Measurements from ENCODE around the gene GGA2.
"Not testable (repeated sequence)": the region's sequence is repeated elsewhere in the genome, so short reads cannot be mapped to it uniquely, and the experiment has no call there.

Gene GGA2

GRCh38 chr16:23501291-23501690, 9.0 kb downstream of the GGA2 start:
- no peak for DNase-seq

DNA sequence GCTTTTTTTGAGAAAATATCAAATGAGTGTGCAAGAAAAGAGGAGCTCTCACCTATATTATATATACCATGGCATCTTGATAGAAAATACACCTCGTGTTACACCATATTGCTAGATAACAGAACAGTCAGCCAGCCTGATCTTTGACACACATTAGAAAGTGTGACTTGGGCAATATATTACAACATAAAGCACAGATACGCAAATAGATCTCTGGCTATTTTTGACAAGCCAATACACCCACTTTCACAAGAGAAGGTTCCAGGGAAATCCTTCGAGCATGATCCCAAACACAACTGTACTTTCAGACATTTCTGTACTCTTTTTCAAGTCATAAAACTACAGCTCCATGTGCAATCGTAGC, 9.4 kb downstream of the GGA2 start:
- no peak for DNase-seq

- no peak for DNase-seq
Measured at GRCh38 chr16:23500212-23500861, 10.0 kb downstream of the GGA2 start.

DNA sequence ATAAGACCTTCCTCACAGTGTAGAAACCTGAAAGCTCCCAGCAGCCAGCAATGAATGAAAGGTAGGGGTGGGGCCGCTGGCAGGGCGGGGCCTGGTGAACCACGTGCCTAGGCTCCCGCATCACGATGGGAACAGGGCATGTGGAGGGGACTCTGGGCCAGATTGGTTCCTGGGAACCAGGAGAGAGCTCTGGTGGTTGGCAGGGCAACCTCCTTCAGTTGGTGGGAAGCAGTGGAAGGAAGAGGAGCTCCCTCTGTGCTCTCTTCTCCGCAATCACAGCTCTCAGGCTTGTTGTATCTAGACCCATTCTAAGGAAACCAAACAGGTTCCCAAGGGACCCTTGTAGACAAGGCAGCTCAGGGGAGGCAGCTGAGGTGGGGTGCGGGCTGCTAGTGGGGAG, 10.5 kb downstream of the GGA2 start:
- DNase-seq: no peak

DNA sequence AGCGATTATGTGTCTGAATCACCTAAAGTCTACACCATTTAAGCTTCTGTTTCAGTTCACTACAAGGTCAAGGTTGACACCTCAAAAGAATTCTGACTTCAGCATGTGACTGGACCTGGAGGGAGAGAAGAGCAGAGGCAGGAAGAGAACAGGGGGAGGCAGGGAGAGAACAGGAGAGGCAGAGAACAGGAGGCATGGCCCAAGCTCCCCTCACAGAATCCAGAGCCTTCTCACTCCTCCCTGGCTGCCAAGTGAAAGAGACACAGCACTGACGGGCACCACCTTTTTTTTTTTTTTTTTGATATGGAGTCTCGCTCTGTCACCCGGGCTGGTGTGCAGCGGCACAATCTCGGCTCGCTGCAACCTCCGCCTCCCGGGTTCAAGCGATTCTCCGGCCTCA, 11.4 kb downstream of the GGA2 start:
- no peak for DNase-seq

DNA sequence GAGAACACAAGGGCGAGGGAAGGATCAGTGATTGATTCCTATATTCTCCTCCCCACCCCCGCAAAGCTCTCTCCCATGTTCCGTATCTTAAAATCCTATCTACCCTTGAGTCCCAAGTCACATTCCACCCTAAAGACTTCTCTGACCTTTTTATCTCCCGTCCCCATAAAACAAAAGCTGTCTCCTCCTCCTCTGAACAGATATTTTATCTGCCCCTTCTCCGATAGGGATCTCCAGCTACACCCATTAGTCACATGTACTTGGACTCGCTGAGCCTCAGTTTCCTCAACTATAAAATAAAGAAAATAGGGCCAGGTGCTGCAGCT, 12.8 kb downstream of the GGA2 start:
- no peak for DNase-seq

DNA sequence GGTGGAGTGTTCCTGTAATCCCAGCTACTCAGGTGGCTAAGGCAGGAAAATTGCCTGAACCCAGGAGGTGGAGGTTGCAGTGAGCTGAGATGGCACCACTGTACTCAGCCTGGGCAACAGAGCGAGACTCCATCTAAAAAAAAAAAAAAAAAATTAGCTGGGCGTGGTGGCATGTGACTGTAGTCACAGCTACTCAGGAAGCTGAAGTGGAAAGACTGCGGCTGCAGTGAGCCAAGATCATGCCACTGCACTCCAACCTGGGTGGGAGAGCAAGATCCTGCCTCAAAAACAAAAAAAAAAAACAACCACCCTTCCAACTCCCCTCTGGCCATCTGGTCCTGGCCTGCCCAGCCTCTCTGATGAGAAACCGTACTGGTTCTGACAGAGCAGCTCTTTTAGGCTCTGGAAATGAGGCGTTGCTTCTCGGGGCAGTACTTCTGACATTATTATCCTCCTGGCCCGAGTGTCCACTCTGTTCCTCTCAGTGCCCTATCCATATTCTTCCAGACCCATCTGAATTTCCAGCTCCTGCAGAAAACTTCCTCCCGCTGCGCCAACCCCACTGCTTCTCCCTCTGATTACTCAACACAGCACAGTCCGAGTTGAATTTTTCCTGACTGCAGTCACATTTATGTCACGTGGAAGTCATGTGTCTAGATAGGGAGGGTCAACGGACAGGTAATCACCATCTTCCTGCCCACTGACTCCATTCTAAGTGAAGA, 13.3 kb downstream of the GGA2 start:
- DNase-seq: no peak

DNA sequence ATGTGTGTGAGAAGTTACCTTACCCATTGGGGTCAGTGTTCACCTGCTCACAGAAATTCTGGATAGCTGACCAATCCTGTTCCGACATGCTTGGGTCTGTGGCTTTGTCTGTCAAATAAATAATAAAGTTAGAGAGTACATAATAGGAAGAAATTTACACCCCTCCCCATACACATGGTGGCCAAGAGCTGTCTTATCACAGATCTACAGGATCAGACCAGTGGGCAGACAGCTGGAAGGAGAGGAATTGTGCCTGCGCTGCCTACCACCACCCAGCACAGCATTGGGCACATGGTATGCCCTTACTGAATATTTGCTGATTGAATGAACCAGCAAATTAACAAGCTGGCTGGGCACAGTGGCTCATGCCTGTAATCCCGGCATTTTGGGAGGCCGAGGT, 14.6 kb downstream of the GGA2 start:
- DNase-seq: no peak

GRCh38 chr16:23494188-23494587, 16.1 kb downstream of the GGA2 start:
- DNase-seq: no peak

DNA sequence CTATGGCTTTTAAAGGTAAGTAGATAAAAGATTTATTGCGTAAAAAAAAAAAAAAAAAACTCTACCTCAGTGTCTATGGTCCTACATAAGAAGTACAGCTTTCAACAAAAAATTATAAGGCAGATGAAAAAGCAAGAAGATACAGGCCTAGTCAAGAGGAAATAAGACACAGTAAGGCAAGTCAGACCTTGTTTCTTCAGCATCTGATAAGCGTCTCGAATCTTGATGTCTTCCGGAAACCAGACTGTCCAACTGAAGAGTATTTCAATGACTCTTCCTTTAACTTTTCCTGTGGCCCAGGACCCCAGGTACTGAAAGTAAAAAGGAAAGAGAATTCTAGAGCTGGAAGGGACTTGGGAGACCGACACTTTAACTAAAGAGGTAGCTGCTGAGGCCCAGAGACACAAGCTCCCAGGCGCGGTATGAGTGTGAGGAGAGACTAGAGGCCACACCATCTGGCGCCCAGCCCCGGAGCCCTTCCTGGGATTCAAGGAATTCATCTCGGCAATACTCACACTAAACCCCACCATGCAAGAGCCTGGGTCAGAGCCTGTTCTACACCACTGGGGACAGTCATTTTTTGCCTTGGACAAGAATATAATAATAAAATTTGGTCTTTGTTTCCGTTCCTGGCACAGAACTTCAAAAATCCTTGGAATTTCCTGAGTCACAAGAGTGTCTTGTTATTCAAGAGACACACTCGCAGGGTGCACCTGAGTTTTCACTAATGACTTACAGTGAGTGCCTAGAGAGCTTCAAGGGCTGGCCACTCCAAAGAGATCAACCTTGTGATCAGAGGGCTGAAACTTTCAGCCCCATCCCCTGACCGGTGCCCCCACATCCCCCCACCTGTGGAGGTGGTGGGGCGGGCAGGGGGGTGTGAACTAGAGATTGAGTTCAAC, 18.6 kb downstream of the GGA2 start:
- no peak for DNase-seq

DNA sequence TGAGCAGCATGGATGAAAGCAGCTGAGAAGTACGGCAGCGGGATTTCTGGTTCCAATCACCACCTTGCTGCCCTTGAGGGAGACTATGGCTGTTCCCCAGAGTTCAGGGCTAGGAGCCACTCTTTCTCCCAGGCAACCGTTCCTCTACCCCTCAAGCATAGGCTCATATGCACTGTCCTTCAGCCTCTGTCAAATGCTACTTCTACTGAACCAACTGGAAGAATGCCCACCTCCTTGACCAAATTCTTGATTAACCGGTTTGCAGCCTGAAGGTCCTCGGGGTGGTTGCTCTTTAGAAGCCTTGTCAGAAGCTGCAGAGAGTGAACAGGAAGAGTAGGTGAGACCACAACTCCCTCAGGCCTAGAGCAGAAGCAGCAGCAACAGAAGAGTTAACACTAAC, 23.8 kb downstream of the GGA2 start:
- no peak for DNase-seq

DNA sequence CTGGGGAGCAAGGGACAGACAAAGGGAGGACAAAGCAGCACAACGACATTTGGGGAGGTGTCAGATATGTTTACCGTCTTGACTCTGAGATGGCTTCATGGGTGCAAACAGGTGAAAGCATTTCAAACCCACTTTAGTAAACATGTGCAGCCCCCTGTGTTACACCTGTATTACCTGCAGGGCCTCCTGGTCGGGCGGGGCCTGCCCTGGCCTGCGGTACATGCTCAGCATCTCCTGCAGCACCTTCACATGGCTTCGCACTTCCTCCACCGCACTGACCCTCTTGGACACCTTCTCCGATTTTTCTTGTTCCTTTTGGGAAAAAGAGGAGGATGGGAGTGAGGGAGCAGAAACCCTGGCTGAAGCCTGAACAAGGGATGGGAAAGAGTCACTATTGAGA, 24.5 kb downstream of the GGA2 start:
- no peak for DNase-seq

- DNase-seq: no peak
Measured at GRCh38 chr16:23485257-23485614, 25.1 kb downstream of the GGA2 start.

DNA sequence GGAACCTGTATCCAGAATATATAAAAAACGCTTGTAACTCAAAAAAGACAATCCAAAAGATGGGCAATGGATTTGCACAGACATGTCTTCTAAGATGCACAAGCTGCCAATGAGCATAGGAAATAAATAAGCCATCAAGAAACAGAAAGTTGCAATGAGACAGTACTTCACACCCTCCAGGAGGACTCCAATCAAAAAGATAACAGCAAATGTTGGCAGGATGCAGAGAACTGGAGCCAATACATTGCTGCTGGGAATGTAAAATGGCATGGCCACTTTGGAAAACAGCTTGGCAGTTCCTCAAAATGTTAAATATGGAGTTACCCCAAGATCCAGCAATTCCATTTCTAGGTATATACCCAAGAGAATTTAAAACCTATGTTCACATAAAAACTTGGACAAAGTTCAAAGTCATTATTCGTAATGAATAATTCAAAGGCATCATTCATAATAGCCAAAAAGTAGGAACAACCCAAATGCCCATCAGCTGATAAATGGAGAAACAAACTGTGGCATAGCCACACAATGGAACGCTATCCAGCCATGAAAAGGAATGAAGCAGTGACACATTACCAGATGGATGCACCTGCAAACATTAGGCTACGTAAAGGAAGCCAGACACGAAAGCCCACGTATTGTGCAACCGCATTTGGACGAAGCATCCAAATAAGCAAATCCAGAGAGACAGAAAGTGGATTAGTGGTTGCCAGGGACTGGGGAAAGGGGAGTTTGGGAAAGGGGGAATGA, 25.6 kb downstream of the GGA2 start:
- DNase-seq: no peak

DNA sequence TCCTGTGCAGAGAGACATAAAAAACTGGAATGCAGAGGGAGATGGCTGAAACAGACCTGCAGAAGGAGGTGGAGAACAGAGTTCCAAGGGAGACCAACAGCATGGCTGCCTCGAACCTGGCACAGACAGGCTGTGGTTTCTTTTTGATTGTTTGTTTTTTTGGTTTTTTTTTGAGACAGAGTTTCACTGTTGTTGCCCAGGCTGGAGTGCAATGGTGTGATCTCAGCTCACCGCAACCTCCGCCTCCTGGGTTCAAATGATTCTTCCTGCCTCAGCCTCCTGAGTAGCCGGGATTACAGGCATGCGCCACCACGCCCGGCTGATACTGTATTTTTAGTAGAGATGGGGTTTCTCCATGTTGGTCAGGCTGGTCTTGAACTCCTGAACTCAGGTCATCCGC, 26.8 kb downstream of the GGA2 start:
- DNase-seq: not testable (repeated sequence)

GRCh38 chr16:23482778-23483177, 27.5 kb downstream of the GGA2 start:
- no peak for DNase-seq

DNA sequence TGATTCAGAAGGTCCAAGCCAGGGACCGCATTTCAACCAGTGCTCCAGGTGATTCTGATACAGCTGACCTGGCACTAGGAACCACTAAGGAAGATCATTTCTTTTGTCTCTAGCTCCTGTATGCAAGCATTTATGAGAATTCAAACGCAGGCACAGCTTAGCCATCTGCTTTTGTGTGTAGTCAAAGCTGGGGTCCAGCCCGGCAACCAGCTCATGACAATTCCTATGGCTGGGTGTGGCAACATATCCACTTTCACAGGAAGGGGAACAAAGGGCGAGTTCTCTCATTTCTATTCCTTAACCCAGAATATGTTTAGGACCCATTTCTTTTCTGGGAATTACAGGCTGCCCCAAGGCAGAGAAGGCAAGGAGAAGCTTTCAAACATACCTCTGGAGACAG, 30.0 kb downstream of the GGA2 start:
- DNase-seq: no peak

DNA sequence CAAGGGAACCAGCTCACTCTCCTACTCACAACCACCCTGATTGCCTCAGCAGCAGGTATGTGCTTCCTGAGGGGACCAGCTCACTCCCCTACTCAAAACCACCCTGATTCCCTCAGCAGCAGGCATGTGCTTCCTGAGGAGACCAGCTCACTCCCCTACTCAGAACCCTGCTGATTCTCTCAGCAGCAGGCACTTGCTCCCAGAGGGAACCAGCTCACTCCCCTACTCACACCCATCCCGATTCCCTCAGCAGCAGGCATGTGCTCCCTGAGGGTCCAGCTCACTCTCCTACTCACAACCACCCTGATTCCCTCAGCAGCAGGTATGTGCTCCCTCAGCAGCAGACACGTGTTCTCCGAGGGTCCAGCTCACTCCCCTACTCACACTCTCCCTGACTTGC, 31.2 kb downstream of the GGA2 start:
- DNase-seq: no peak

DNA sequence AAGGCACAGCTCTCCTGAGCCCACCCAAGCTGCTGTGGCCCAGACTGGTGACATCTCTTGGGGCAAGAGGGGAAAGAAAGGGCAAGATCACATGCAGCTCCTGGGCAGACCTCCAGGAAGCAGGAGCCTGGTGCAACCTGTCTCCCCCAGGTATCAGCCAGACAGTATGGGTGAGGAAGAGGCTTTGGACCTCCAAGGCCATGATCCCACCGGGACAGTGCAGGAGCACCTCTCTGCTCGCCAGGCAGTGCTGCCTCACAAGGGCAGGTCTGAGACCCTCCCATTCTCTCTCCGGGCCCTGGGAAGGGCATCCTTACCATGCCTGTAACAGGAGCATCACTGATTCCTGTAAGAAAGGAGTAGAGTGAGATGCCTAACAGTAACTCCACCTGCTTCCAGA, 31.7 kb downstream of the GGA2 start:
- DNase-seq: no peak

- DNase-seq: no peak
Measured at GRCh38 chr16:23476289-23476688, 34.0 kb downstream of the GGA2 start.

- no peak for DNase-seq
Measured at GRCh38 chr16:23469814-23470213, 40.5 kb downstream of the GGA2 start.

DNA sequence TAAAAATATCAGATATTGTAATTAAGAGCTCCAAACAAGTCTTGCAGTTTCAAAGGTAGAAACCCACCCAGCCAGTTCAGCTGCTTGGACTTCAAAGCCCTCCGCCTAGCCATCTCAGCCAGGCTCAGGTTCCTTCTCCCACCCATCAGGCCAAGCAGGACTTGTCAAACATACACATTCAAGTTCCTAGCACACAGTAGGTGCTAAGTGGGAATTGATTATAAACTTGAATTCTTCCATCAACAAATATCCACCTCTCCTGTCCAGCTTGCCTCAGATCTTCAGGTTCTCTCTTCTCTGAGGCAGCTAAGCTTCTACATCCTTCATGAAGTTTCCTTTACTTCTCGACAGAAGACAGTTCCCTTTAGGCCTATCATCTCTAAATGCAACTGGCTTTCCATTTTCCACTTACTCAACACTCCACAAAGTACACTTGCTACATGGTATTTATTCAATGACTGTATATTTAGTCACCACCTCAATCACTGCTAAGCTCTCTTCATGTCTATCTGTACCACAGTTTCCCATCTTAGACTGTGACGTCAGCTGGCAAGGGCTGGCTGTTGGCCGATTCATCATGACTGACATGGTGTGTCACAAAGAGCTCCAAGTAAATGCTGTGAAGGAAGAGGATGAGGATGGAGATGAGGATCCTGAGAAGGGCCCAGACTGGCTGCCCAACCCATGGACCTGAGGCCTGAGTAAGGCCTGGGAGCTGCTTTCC, 44.0 kb downstream of the GGA2 start:
- DNase-seq: no peak

GRCh38 chr16:23465179-23465578, 45.1 kb downstream of the GGA2 start:
- no peak for DNase-seq
